Stomach (tissue), 4 donors: ENCODE data around the gene POLD4.

Experiments
- CTCF ChIP-seq, 7 experiments: fragments of 450-650 bp in 4 of 7; fragments of 200-600 bp in 3 of 7; sonication (generic) in 3 of 7; IDR thresholded peaks; one replicate each; pipeline ENCODE4 v1.5.1; 2016 to 2019; ENCODE audit warnings: antibody characterized with exemption in 7 of 7, control low read depth in 2 of 7, mild to moderate bottlenecking in 1 of 7
- EP300 ChIP-seq: sonication (generic); formaldehyde crosslinking; IDR thresholded peaks from one replicate; pipeline ENCODE4 v1.6.1; 2017; ENCODE audit warnings: antibody characterized with exemption

- no peak for TF ChIP-seq CTCF (IDR thresholded peaks at IDR 0.05)
- TF ChIP-seq EP300: peak; percentile 50
These were observed 1.0 kb upstream of the POLD4 start for GRCh38 chr11:67354075-67355022.
